GM23338 (cell line): ENCODE measurements around the gene HES7.

Experiments used
- CREB1 ChIP-seq: fragments of 250-450 bp; sonication (Bioruptor Pico); IDR thresholded peaks from 2 replicates; pipeline ENCODE4 v1.5.0; 2020; ENCODE audit warnings: low read depth, mild to moderate bottlenecking, moderate library complexity
- EZH2 ChIP-seq: fragments of 200-600 bp; sonication (generic); IDR thresholded peaks from one replicate; pipeline ENCODE4 v1.8.0; 2017; ENCODE audit warnings: antibody characterized with exemption, mild to moderate bottlenecking, low read depth; ENCODE audit not compliant: unreplicated experiment
- EZH2phosphoT487 ChIP-seq: fragments of 200-600 bp; sonication (generic); IDR thresholded peaks from one replicate; pipeline ENCODE4 v1.8.1; 2018; ENCODE audit warnings: antibody characterized with exemption; ENCODE audit not compliant: unreplicated experiment
- POLR2AphosphoS5 ChIP-seq: IDR thresholded peaks from 2 replicates; pipeline ENCODE4 v1.6.1; 2016; ENCODE audit warnings: antibody characterized with exemption, low read depth
- ZNF114 ChIP-seq: fragments of 250-450 bp; sonication (Bioruptor Pico); IDR thresholded peaks from 2 replicates; pipeline ENCODE4 v1.5.0; 2020; ENCODE audit warnings: mild to moderate bottlenecking, moderate library complexity
- TF ChIP-seq, protein P1 (sequence below), 2 experiments: fragments of 200-600 bp in 1 of 2; sonication (generic) in 1 of 2; conservative IDR thresholded peaks; 2 replicates each; pipeline versions ENCODE4 v1.5.1 to v1.6.1; 2016 to 2017; ENCODE audit warnings: antibody characterized with exemption in 2 of 2, low read depth in 2 of 2, mild to moderate bottlenecking in 2 of 2, moderate library complexity in 1 of 2
- TF ChIP-seq, protein P2 (sequence below): fragments of 250-450 bp; sonication (Bioruptor Pico); IDR thresholded peaks from 2 replicates; pipeline ENCODE4 v1.5.0; 2020; ENCODE audit warnings: mild to moderate bottlenecking, moderate library complexity

DNA sequence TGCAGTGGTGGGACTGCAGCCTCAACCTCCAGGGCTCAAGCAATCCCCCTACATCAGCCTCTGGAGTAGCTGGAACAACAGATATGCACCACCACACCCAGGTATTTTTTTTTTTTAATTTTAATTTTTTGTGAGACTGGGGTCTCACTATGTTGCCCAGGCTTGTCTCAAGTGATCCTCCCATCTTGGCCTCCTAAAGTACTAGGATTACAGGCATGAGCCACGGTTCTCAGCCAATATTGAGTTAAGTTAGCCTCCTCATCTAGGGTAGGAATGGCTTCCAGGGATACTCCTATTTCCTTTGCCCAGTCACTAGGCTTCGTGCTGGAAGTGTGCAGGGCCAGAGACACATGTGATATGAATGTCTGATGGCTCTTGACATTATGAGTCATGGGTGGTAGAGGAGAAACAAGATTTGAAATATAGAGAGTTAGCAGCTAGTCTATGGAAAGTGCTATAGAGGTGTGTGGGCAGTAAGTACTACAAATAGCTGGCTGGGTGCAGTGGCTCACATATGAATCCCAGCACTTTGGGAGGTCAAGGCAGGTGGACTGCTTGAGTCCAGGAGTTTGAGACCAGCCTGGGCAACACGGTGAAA lies 8.0 kb upstream of the HES7 start:
- TF ChIP-seq, protein P1, sequence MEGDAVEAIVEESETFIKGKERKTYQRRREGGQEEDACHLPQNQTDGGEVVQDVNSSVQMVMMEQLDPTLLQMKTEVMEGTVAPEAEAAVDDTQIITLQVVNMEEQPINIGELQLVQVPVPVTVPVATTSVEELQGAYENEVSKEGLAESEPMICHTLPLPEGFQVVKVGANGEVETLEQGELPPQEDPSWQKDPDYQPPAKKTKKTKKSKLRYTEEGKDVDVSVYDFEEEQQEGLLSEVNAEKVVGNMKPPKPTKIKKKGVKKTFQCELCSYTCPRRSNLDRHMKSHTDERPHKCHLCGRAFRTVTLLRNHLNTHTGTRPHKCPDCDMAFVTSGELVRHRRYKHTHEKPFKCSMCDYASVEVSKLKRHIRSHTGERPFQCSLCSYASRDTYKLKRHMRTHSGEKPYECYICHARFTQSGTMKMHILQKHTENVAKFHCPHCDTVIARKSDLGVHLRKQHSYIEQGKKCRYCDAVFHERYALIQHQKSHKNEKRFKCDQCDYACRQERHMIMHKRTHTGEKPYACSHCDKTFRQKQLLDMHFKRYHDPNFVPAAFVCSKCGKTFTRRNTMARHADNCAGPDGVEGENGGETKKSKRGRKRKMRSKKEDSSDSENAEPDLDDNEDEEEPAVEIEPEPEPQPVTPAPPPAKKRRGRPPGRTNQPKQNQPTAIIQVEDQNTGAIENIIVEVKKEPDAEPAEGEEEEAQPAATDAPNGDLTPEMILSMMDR (conservative IDR thresholded peaks at IDR 0.05; ENCODE audit: low read depth in 2 of 2), result no peak
- no peak for TF ChIP-seq EZH2phosphoT487
- no peak for TF ChIP-seq CREB1 (CRISPR knock-in tag)
- TF ChIP-seq EZH2, result no peak
- TF ChIP-seq POLR2AphosphoS5, result no peak
- no peak for TF ChIP-seq ZNF114 (CRISPR knock-in tag)
- TF ChIP-seq, protein P2, sequence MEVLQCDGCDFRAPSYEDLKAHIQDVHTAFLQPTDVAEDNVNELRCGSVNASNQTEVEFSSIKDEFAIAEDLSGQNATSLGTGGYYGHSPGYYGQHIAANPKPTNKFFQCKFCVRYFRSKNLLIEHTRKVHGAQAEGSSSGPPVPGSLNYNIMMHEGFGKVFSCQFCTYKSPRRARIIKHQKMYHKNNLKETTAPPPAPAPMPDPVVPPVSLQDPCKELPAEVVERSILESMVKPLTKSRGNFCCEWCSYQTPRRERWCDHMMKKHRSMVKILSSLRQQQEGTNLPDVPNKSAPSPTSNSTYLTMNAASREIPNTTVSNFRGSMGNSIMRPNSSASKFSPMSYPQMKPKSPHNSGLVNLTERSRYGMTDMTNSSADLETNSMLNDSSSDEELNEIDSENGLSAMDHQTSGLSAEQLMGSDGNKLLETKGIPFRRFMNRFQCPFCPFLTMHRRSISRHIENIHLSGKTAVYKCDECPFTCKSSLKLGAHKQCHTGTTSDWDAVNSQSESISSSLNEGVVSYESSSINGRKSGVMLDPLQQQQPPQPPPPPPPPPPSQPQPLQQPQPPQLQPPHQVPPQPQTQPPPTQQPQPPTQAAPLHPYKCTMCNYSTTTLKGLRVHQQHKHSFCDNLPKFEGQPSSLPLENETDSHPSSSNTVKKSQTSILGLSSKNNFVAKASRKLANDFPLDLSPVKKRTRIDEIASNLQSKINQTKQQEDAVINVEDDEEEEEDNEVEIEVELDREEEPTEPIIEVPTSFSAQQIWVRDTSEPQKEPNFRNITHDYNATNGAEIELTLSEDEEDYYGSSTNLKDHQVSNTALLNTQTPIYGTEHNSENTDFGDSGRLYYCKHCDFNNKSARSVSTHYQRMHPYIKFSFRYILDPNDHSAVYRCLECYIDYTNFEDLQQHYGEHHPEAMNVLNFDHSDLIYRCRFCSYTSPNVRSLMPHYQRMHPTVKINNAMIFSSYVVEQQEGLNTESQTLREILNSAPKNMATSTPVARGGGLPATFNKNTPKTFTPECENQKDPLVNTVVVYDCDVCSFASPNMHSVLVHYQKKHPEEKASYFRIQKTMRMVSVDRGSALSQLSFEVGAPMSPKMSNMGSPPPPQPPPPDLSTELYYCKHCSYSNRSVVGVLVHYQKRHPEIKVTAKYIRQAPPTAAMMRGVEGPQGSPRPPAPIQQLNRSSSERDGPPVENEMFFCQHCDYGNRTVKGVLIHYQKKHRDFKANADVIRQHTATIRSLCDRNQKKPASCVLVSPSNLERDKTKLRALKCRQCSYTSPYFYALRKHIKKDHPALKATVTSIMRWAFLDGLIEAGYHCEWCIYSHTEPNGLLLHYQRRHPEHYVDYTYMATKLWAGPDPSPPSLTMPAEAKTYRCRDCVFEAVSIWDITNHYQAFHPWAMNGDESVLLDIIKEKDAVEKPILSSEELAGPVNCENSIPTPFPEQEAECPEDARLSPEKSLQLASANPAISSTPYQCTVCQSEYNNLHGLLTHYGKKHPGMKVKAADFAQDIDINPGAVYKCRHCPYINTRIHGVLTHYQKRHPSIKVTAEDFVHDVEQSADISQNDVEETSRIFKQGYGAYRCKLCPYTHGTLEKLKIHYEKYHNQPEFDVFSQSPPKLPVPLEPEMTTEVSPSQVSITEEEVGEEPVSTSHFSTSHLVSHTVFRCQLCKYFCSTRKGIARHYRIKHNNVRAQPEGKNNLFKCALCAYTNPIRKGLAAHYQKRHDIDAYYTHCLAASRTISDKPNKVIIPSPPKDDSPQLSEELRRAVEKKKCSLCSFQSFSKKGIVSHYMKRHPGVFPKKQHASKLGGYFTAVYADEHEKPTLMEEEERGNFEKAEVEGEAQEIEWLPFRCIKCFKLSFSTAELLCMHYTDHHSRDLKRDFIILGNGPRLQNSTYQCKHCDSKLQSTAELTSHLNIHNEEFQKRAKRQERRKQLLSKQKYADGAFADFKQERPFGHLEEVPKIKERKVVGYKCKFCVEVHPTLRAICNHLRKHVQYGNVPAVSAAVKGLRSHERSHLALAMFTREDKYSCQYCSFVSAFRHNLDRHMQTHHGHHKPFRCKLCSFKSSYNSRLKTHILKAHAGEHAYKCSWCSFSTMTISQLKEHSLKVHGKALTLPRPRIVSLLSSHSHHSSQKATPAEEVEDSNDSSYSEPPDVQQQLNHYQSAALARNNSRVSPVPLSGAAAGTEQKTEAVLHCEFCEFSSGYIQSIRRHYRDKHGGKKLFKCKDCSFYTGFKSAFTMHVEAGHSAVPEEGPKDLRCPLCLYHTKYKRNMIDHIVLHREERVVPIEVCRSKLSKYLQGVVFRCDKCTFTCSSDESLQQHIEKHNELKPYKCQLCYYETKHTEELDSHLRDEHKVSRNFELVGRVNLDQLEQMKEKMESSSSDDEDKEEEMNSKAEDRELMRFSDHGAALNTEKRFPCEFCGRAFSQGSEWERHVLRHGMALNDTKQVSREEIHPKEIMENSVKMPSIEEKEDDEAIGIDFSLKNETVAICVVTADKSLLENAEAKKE (CRISPR knock-in tag), result no peak
